Trophoblast cell (in vitro differentiated cells and primary cell): ENCODE measurements around the gene MAML2.

Experiments used
- DNase-seq, 2 donors: peaks; one replicate each; pipeline ENCODE4 v3.0.0-alpha.2; 2016
- H2AFZ ChIP-seq: 2 replicates; pipeline ENCODE4 v1.6.1; 2013; ENCODE audit warnings: low read length, moderate library complexity, mild to moderate bottlenecking; ENCODE audit not compliant: insufficient read depth, poor library complexity
- H2AK5ac ChIP-seq: 2 replicates; pipeline ENCODE4 v1.6.1; 2013; ENCODE audit warnings: mild to moderate bottlenecking, low read length
- H2BK120ac ChIP-seq: 2 replicates; pipeline ENCODE4 v1.6.1; 2013; ENCODE audit warnings: low read length, mild to moderate bottlenecking, moderate library complexity; ENCODE audit not compliant: insufficient read depth, poor library complexity
- H2BK12ac ChIP-seq: 2 replicates; pipeline ENCODE4 v1.6.1; 2013; ENCODE audit warnings: mild to moderate bottlenecking, low read length, moderate library complexity
- H2BK5ac ChIP-seq: 2 replicates; pipeline ENCODE4 v1.6.1; 2013; ENCODE audit warnings: low read length, low read depth, moderate library complexity, mild to moderate bottlenecking; ENCODE audit not compliant: poor library complexity
- H3K14ac ChIP-seq: 2 replicates; pipeline ENCODE4 v1.6.1; 2013; ENCODE audit warnings: mild to moderate bottlenecking, low read length
- H3K18ac ChIP-seq: 2 replicates; pipeline ENCODE4 v1.6.1; 2013; ENCODE audit warnings: mild to moderate bottlenecking, low read length
- H3K23ac ChIP-seq: 2 replicates; pipeline ENCODE4 v1.6.1; 2013; ENCODE audit warnings: low read length
- H3K27ac ChIP-seq: 2 replicates; pipeline ENCODE4 v1.5.1; 2013; ENCODE audit warnings: low read depth, mild to moderate bottlenecking, inconsistent platforms, low read length, moderate library complexity
- H3K27me3 ChIP-seq: 2 replicates; pipeline ENCODE4 v1.6.1; 2013; ENCODE audit warnings: inconsistent platforms, mild to moderate bottlenecking, low read length, moderate library complexity; ENCODE audit not compliant: insufficient read depth
- H3K36me3 ChIP-seq, 2 experiments: 1 replicate in 1 of 2; 2 replicates in 1 of 2; pipeline ENCODE4 v1.6.1; 2013; ENCODE audit warnings: low read length in 2 of 2, mild to moderate bottlenecking in 2 of 2, moderate library complexity in 1 of 2; ENCODE audit not compliant: insufficient read depth in 2 of 2, control insufficient read depth in 1 of 2
- H3K4ac ChIP-seq: 2 replicates; pipeline ENCODE4 v1.6.1; 2013; ENCODE audit warnings: low read depth, mild to moderate bottlenecking, low read length, moderate library complexity
- H3K4me1 ChIP-seq, 2 experiments: 1 replicate in 1 of 2; 2 replicates in 1 of 2; pipeline ENCODE4 v1.6.1; 2013; ENCODE audit warnings: low read length in 2 of 2, mild to moderate bottlenecking in 2 of 2, moderate library complexity in 1 of 2; ENCODE audit not compliant: insufficient read depth in 2 of 2, control insufficient read depth in 1 of 2
- H3K4me2 ChIP-seq: 2 replicates; pipeline ENCODE4 v1.6.1; 2013; ENCODE audit warnings: inconsistent platforms, mild to moderate bottlenecking, low read length, moderate library complexity
- H3K4me3 ChIP-seq: 2 replicates; pipeline ENCODE4 v1.5.1; 2013; ENCODE audit warnings: mild to moderate bottlenecking, low read depth, low read length, inconsistent platforms
- H3K79me1 ChIP-seq: one replicate; pipeline ENCODE4 v1.6.1; 2013; ENCODE audit warnings: low read length
- H3K79me2 ChIP-seq: 2 replicates; pipeline ENCODE4 v1.6.1; 2013; ENCODE audit warnings: low read length, mild to moderate bottlenecking; ENCODE audit not compliant: control insufficient read depth, insufficient read depth, poor library complexity
- H3K9ac ChIP-seq: 2 replicates; pipeline ENCODE4 v1.6.1; 2013; ENCODE audit warnings: mild to moderate bottlenecking, low read length
- H3K9me3 ChIP-seq: 2 replicates; pipeline ENCODE4 v1.6.1; 2013; ENCODE audit warnings: low read depth, mild to moderate bottlenecking, control low read depth, inconsistent platforms, low read length; ENCODE audit not compliant: insufficient read depth
- H4K12ac ChIP-seq: 2 replicates; pipeline ENCODE4 v1.6.1; 2013; ENCODE audit warnings: low read depth, mild to moderate bottlenecking, low read length, moderate library complexity
- H4K8ac ChIP-seq: 2 replicates; pipeline ENCODE4 v1.6.1; 2013; ENCODE audit warnings: low read depth, mild to moderate bottlenecking, low read length, moderate library complexity
- H4K91ac ChIP-seq: one replicate; pipeline ENCODE4 v1.6.1; 2013; ENCODE audit warnings: low read depth, mild to moderate bottlenecking, low read length, moderate library complexity
- WGBS: extraction: QIAGEN DNeasy Blood & Tissue Kit; methylation state at CpG from one replicate; pipeline ENCODE4 v1.1.7; 2013; ENCODE audit warnings: missing lambda C conversion rate; ENCODE audit not compliant: insufficient read length, insufficient coverage; ENCODE audit errors: extremely low coverage; 5-methylcytosine and 5-hydroxymethylcytosine counted together

MAML2 gene

GRCh38 chr11:95999711-96000406, 343.1 kb downstream of the MAML2 start:
- Histone ChIP-seq H2BK12ac (no peak overlapping the region), H3K4ac (no peak overlapping the region), H3K79me2 (no peaks in the 10 kb centered on the region), H2BK5ac (no peak overlapping the region), H2AFZ (no peak overlapping the region), H3K18ac (no peak overlapping the region), H3K14ac (no peak overlapping the region), H4K91ac (no peak overlapping the region), H3K4me2 (no peak overlapping the region), H2BK120ac (no peak overlapping the region), H3K9ac (no peak overlapping the region), H4K8ac (no peak overlapping the region), H3K4me3 (no peak overlapping the region), H2AK5ac (no peak overlapping the region), H3K23ac (no peak overlapping the region), H3K4me1 (no peaks in the 10 kb centered on the region), H3K9me3 (no peaks in the 10 kb centered on the region), H3K27ac (no peak overlapping the region), H3K27me3 (no peaks in the 10 kb centered on the region), H4K12ac (no peak overlapping the region), H3K79me1 (no peaks in the 10 kb centered on the region), H3K36me3 (no peaks in the 10 kb centered on the region)
- no CpG with 5 or more reads among the region's 8 CpGs for WGBS
- DNase-seq: no peak

DNA sequence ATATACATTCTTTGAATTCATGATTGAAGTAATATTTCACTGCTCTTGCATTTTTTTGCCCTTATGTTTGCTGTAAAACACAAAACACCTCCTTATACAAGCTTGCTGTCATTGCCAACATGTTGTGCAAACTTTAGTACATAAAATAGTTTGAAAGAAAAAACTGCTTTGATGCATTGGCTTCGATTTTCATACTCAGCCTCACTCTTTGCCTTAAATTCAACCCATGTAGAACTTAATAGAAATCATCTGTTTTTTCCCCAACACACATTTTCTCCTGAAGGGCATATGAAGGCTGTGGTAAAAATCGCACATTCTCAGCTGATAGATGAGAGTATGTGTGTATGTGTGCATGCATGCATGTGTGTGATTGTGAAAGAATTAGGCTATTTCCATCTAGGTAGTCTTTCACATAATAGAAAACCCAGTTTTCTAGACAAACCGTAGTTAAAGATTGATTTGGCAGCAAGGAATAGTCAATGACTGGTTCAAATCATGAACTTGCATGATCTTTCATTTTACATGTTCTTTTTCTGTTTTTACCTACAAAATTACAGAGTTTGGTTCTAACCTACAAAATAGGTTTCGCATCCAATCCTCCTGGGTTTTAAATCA, 346.3 kb downstream of the MAML2 start:
- Histone ChIP-seq H3K27me3 (no peaks in the 10 kb centered on the region), H3K23ac (no peak overlapping the region), H4K8ac (no peak overlapping the region), H2BK5ac (no peak overlapping the region), H3K4me2 (no peak overlapping the region), H2AFZ (no peak overlapping the region), H3K79me1 (no peaks in the 10 kb centered on the region), H3K79me2 (no peaks in the 10 kb centered on the region), H3K14ac (no peak overlapping the region), H2BK120ac (no peak overlapping the region), H3K9ac (no peak overlapping the region), H3K4me1 (no peaks in the 10 kb centered on the region), H4K12ac (no peak overlapping the region), H3K9me3 (no peaks in the 10 kb centered on the region), H2BK12ac (no peak overlapping the region), H3K18ac (no peak overlapping the region), H3K36me3 (no peaks in the 10 kb centered on the region), H4K91ac (no peak overlapping the region), H2AK5ac (no peak overlapping the region), H3K27ac (no peak overlapping the region), H3K4me3 (no peak overlapping the region), H3K4ac (no peak overlapping the region)
- no CpG with 5 or more reads among the region's 4 CpGs for WGBS
- DNase-seq: peak in 1 of 2 donors; percentile 73

GRCh38 chr11:95994329-95994728, 348.7 kb downstream of the MAML2 start:
- no peak overlapping the region for H3K14ac ChIP-seq
- H3K18ac ChIP-seq: no peak overlapping the region
- H3K9me3 ChIP-seq: no peaks in the 10 kb centered on the region
- H2AK5ac ChIP-seq: no peak overlapping the region
- H3K4me3 ChIP-seq: no peak overlapping the region
- no peak overlapping the region for H4K12ac ChIP-seq
- no CpG with 5 or more reads among the region's 4 CpGs for WGBS
- H3K36me3 ChIP-seq: peaks cover 0 to under 1% of the 10 kb centered on the region in 2 experiments
- H3K79me2 ChIP-seq: no peaks in the 10 kb centered on the region
- H3K4me2 ChIP-seq: no peak overlapping the region
- H2AFZ ChIP-seq: no peak overlapping the region
- H3K79me1 ChIP-seq: no peaks in the 10 kb centered on the region
- H4K91ac ChIP-seq: no peak overlapping the region
- no peak overlapping the region for H2BK120ac ChIP-seq
- no peak overlapping the region for H2BK5ac ChIP-seq
- H3K4me1 ChIP-seq: no peaks in the 10 kb centered on the region
- peak overlapping the region; percentile 80 for H3K23ac ChIP-seq
- H3K27me3 ChIP-seq: no peaks in the 10 kb centered on the region
- no peak overlapping the region for H2BK12ac ChIP-seq
- no peak overlapping the region for H3K4ac ChIP-seq
- no peak overlapping the region for H3K27ac ChIP-seq
- peak overlapping the region; percentile 56 for H3K9ac ChIP-seq
- no peak for DNase-seq
- H4K8ac ChIP-seq: no peak overlapping the region

- Histone ChIP-seq H4K12ac (no peak overlapping the region), H3K79me2 (no peaks in the 10 kb centered on the region), H3K27me3 (no peaks in the 10 kb centered on the region), H4K8ac (no peak overlapping the region), H3K4ac (no peak overlapping the region), H3K23ac (no peak overlapping the region), H3K4me3 (no peak overlapping the region), H2BK5ac (no peak overlapping the region), H3K27ac (no peak overlapping the region), H2AK5ac (no peak overlapping the region), H3K18ac (no peak overlapping the region), H3K36me3 (peaks cover 2 to 4% of the 10 kb centered on the region in 2 experiments), H3K14ac (no peak overlapping the region), H2BK12ac (no peak overlapping the region), H2AFZ (no peak overlapping the region), H3K9me3 (no peaks in the 10 kb centered on the region), H2BK120ac (no peak overlapping the region), H3K4me2 (no peak overlapping the region), H3K79me1 (no peaks in the 10 kb centered on the region), H3K9ac (no peak overlapping the region), H4K91ac (no peak overlapping the region), H3K4me1 (no peaks in the 10 kb centered on the region)
- DNase-seq: peak in 1 of 2 donors; percentile 67
- WGBS: no CpG with 5 or more reads among the region's 10 CpGs
Observed at GRCh38 chr11:95993438-95994298, 349.3 kb downstream of the MAML2 start.
